Activated effector memory CD4-positive, alpha-beta T cell treated with anti-CD3 and anti-CD28 coated beads, Interleukin-2, amount 50 U/mL, for 16 hours (primary cell): ENCODE measurements around the gene ATP9B.

Experiments
- DNase-seq: peaks from one replicate; pipeline ENCODE4 v3.0.0-alpha.2; 2020

Gene ATP9B

DNA sequence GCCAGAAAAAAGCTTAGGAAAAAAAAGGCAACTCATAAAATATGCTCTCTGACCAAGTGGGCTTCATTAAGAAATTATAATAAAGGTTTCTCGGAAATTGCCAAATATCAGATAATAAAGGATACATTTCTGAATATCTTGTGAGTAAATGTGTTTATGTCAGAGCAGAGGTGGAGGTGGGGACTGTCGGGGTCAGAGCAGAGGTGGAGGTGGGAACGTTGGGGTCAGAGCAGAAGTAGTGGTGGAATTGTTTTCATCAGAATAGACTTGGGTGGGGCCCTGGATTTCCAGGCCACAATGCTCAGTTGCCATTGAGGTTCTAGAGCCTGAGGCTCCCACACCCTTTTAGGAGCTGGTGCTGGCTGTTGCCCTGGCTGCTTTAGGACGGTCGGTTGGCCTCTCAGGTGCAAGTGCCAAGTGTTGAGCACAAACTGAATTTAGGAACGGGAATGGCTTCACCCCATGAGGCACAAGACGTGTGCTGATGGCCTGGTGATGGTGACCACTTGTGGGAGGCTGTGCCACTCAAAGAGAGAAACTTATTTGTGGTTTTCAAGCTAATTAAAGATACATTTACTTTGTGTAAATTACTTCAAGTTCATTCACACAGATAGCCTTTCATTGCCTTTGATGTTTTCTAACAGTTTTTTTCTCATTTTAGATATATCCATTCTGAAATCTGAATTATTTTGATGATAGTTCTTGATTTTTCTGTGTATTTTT, 131.5 kb downstream of the ATP9B start:
- no peak for DNase-seq

DNA sequence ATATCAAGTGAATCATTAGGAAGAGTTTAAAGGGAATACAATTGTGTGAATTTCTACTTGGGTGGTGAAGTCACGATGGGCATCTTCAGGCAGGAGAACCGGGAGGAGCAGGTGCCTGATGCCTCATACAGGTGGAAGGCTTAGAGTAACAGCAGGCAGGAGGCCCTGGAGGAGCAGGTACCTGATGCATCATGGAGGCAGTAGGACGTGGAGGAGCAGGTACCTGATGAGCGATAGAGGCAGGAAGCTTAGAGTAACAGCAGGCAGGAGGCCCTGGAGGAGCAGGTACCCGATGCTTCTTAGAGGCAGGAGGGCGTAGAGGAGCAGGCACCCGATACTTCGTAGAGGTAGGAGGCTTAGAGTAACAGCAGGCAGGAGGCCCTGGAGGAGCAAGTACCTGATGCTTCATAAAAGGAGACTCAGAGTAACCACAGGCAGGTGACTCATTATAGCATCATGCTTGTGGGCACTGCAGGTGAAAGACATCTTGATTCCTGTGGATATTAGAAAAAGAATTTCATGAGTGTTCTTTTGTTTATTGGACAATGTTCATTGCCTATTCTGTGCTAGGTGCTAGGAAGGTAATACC, 133.9 kb downstream of the ATP9B start:
- peak; percentile 64 for DNase-seq

DNA sequence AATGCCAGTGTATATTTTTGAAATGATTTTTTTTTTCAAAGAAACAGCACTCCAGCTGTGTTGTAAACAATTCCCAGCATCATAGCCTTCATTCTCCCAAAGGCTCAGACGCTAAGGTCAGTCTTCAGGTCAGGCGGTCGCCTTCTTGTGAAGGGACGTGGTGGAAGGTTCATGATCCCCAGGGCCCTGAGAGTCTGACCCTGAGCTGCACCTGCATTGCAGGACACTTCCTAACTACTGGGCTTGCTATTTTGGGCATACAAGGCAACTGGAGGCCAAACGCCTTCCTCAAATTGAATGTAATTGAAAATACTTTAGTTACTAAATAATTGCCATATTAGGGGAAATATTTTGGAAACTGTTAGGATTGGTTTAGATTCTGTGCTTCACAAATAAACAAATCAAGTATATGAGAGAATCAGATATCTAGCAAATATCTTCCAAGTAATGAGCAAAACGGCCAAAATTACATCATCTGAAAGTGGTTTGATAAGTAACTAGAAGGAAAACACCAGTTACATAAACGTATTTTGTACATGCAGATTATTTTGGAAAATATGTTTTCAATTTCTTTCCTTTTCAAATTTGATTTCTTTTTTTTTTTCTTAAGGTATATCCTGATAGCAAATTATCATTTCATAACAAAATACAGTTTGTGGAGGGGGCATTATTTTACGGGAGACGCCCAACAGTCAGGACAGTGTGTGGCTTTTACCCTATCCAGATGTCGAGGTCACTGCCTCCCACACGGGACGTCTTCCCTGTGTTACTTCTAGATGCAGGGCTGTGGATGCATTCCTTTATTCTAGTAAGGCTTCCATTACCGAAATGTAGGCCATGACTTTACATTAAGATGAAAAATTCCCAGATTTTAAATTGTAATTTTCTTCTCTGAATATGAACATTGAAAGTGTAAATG, 136.0 kb downstream of the ATP9B start:
- no peak for DNase-seq

DNA sequence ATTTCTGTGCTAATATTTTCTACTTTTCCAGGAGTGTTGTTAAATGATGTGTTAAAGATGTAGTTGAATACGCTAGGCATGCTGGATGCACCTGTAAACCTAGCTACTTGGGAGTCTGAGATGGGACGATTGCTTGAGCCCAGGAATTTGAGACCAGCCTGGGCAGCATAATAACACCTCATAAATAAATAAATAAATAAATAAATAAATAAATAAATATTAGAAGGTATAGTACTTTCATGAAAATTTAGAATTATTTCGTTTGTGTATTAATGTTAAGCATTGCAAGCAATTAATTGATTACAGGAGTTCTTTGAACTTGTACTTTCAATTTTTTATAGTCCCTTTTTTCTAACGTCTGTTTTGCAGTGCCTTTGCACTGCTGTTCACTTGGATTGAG, 137.2 kb downstream of the ATP9B start:
- no peak for DNase-seq

- no peak for DNase-seq
Measured at GRCh38 chr18:79208906-79209305, 139.7 kb downstream of the ATP9B start.

DNA sequence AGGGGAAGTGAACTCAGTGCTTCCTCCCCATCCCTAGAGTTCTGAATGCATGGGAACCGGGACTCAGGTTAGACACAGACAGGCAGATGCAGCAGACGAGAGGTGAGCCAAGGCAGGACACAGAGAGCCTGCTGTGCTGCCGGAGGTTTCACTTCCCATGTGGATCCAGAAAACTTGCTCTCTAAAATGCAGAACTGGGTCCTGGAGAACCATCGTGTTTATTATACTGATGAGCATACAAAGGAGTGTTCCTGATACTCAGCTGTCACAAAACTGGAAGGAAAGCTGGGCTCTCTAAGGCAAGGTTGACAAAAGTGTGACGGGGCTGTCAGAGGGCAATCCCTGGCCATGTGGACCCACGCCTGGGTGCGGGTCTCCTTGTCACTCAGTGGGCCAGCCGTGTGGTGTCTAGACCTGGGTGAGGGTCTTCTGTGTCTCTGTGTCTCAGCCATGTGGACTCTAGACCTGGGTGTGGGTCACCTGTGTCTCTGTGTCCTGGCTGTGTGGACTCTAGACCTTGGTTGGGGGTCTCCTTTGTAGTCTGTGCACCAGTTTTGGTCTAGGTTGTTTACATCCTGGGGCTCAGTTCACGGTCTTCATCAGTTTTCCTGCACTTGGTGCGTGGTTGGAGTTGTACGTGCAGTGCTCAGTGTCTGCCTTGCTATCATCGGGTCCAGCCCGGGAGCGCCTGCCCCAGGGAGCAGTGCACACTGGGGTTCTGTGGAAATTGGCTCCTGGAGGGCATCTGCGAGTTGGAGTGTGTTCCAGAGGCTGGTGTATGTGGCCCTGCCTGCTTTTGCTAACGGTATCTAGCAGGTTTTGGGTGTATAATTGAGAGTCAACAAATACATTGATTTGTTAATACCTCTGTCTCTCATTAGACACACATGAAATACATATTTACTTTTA, 141.1 kb downstream of the ATP9B start:
- DNase-seq = no peak

DNA sequence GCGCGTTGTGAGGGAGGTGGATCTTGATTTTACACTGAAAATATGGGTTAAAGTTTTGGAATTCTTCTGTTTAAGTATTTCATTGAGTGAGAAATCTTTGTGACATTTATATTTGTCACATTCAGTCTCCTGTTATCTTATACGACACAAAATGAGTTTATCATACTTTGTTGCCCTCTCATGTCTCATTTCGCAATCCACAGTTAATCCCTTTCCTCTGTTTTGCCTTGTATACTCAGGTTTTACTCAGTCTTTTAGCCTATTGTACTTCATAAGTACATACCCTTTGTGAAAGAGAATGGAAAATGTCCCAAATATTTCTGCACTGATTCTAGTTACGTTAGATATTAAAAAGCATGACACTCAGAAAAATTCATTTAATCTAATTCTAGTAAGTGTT, 142.7 kb downstream of the ATP9B start:
- no peak for DNase-seq

GRCh38 chr18:79214056-79214455, 144.9 kb downstream of the ATP9B start:
- DNase-seq = no peak

GRCh38 chr18:79216176-79216575, 147.0 kb downstream of the ATP9B start:
- no peak for DNase-seq

DNA sequence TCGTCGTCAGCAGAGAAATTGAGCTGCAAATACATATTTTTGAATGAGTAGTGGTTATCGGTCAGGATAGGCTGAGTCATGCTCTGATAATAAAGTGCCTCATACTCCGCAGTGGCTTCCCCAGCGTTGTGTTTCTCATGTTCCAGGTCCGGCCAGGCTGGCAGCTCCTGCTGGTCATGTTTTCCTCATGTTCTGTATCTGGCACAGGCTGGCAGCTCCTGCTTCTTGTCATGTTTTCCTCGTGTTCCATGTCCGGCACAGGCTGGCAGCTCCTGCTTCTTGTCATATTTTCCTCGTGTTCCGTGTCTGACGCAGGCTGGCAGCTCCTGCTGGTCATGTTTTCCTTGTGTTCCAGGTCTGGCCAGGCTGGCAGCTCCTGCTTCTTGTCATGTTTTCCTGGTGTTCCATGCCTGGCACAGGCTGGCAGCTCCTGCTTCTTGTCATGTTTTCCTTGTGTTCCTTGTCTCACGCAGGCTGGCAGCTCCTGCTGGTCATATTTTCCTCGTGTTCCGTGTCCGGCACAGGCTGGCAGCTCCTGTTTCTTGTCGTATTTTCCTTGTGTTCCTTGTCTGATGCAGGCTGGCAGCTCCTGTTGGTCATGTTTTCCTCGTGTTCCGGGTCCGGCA, 148.9 kb downstream of the ATP9B start:
- DNase-seq = no peak

- DNase-seq = no peak
Measured at GRCh38 chr18:79218605-79219190, 149.5 kb downstream of the ATP9B start.

- no peak for DNase-seq
Measured at GRCh38 chr18:79221136-79221535, 151.9 kb downstream of the ATP9B start.

- no peak for DNase-seq
Measured at GRCh38 chr18:79222790-79223189, 153.6 kb downstream of the ATP9B start.

GRCh38 chr18:79223431-79223830, 154.2 kb downstream of the ATP9B start:
- no peak for DNase-seq

- no peak for DNase-seq
Measured at GRCh38 chr18:79224381-79224780, 155.2 kb downstream of the ATP9B start.

DNA sequence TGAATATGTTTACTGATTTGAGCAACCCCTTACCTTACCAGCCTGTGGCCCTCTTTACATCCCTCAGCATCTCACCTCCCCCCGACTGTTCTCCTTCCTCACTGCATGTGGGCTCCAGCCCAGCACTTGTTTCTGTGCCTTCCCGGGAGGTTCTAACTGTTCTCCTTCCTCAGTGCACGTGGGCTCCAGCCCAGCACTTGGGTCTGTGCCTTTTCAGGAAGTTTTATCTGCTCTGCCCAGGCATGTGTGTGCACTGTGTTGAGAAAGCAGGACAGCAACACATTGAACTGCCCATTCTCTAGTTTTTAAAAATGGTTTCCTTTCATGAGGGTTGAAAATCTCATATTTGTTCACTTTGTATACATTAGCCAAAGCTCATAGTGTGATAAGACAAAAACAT, 158.4 kb downstream of the ATP9B start:
- DNase-seq = no peak

GRCh38 chr18:79229431-79229830, 160.2 kb downstream of the ATP9B start:
- no peak for DNase-seq

GRCh38 chr18:79234438-79234837, 165.2 kb downstream of the ATP9B start:
- no peak for DNase-seq

DNA sequence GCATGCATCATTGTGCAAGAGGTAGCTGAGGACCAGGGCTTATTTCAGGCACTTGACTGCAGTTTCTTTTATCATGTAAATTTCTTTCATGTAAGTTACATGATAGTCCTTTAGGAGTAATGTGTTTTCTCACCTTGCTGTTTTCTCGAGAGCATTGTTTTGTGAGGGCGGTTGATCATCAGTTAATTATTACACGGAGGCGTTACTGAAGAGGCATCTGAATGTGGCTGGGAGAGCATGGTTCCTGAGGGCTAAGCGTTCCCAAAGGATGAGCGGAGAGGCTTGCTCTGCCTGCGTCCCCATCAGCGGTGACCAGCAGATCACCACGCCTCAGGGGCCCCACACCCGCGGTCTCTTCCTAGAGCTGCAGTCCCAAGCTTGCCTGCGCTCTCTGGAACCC, 170.4 kb downstream of the ATP9B start:
- no peak for DNase-seq

- no peak for DNase-seq
Measured at GRCh38 chr18:79241755-79242154, 172.6 kb downstream of the ATP9B start.

DNA sequence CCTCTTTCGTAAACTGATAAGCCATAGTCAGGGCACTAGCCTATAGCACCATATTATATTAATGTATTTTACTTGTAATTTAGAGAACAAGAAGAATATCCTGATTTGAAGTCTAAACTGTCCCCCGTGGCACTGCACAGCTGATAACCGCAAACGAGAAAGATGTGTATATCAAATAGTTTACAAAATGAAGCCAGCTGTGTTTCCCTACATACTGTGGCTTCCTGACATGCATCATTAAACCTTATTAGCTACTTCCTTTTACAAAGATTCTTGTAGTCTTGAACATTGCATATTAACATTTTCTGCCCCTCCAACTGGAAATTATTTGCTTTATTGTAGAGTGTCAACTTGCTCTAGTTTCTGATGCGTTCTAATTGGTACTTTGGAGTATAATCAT, 173.1 kb downstream of the ATP9B start:
- DNase-seq = no peak

GRCh38 chr18:79245517-79246001, 176.4 kb downstream of the ATP9B start:
- peak; percentile 78 for DNase-seq
